ENCODE results near the gene EIPR1.

DNA sequence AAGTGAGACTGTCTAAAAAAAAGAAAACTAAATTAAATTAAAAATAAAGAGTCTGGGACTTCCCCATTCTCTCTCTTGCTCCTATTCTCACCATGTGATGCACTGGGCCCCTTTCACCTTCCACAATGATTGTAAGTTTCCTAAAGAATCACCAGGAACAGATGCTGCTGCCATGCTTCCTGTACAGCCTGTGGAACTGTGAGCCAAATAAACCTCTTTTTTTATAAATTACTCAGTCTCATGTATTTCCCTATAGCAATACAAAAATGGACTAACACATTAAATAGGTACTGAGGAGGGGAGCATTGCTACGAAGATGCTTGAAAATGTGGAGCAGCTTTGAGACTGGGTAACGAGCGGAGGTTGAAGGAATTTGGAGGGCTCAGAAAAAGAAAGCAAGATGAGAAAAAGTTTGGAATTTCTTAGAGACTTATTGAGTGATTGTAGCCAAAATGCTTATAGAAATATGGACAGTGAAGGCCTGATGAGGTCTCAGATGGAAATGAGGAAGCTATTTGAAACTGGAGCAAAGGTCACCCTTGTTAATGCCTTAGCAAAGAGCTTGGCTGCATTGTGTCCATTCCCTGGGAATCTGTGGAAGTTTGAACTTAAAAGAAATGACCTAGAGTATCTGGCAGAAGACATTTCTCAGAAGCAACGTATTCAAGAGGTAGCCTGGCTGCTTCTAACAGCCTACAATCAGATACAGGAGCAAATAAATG lies 128.7 kb downstream of the EIPR1 start:
- no peak for TF ChIP-seq RAD21 (conservative IDR thresholded peaks at IDR 0.05 in 1 of 2, IDR thresholded peaks at IDR 0.05 in 1 of 2)
- TF ChIP-seq USF2 (IDR thresholded peaks at IDR 0.05) = no peak
- TF ChIP-seq ZC3H11A (IDR thresholded peaks at IDR 0.05) = no peak
- TF ChIP-seq POLR2A (IDR thresholded peaks at IDR 0.05; ENCODE audit: low read length) = no peak
- TF ChIP-seq MYC (IDR thresholded peaks at IDR 0.05; ENCODE audit: borderline replicate concordance, low read length) = no peak
- TF ChIP-seq CTCF (IDR thresholded peaks at IDR 0.05) = no peak
- TF ChIP-seq MAFK (IDR thresholded peaks at IDR 0.05; ENCODE audit: partially characterized antibody) = no peak
